HepG2 (cell line): ENCODE measurements around the gene SUV39H2. TPM values are rescaled to one million over a fixed set of nuclear protein-coding genes. Genes with fewer than 3 reads are reported as not detected.

Experiments used
- ATAC-seq: fragments of 200-7000 bp; cut with Tn5 transposase; 3 replicates; pipeline ENCODE4 v1.9.1; 2020; ENCODE audit warnings: mild to moderate bottlenecking, moderate library complexity
- BruUV-seq: library from RNA; stranded (reverse); fragments of 400-500 nt; replicated peaks from 2 replicates; lab custom pipeline; 2021; lab: Mats Ljungman, UMichigan
- CTCF ChIA-PET: fragments of 300-600 bp; formaldehyde crosslinking; extraction: SDS; loops from one replicate; lab custom pipeline; 2021; ENCODE audit warnings: low total read pairs, inconsistent platforms, low intra/inter-chr PET ratio; lab: Yijun Ruan, JAX
- POLR2A ChIA-PET: fragments of 350-600 bp; sonication (Branson Sonifier 250); formaldehyde crosslinking; loops from one replicate; lab custom pipeline; 2020; ENCODE audit warnings: antibody characterized with exemption, inconsistent platforms; lab: Yijun Ruan, JAX
- DNase-seq: peaks from one replicate; pipeline ENCODE4 v3.0.0-alpha.2; 2015; ENCODE audit warnings: low spot score
- FAIRE-seq: peaks from 3 replicates; lab custom pipeline; 2011; peaks lifted over from hg19 to GRCh38; lab: Jason Lieb, UNC
- H2AFZ ChIP-seq: one replicate; pipeline ENCODE4 v1.6.1; 2011; ENCODE audit warnings: low read length, inconsistent platforms
- H3K27ac ChIP-seq: fragments of 300-600 bp; 3 replicates; pipeline ENCODE4 v1.8.0; 2011; ENCODE audit warnings: mixed run types, mild to moderate bottlenecking, mixed read lengths, low read length, inconsistent platforms; ENCODE audit not compliant: insufficient read depth; ENCODE audit errors: extremely low read length
- H3K27me3 ChIP-seq, 2 experiments: fragments of 200-600 bp in 1 of 2; 2 replicates in 1 of 2; 3 replicates in 1 of 2; pipeline versions ENCODE4 v1.6.0 to v1.8.0; 2011; ENCODE audit warnings: low read length in 2 of 2, mild to moderate bottlenecking in 2 of 2, moderate library complexity in 2 of 2, inconsistent platforms in 1 of 2; ENCODE audit not compliant: insufficient read depth in 2 of 2, control insufficient read depth in 1 of 2
- H3K36me3 ChIP-seq, 2 experiments: fragments of 200-600 bp in 1 of 2; replicated peaks in 1 of 2; 2 replicates in 1 of 2; 3 replicates in 1 of 2; pipeline versions ENCODE4 v1.5.1 to v1.8.0; 2011; ENCODE audit warnings: low read length in 2 of 2, inconsistent platforms in 1 of 2; ENCODE audit not compliant: insufficient read depth in 2 of 2, control insufficient read depth in 1 of 2
- H3K4me1 ChIP-seq: 2 replicates; pipeline ENCODE4 v1.5.1; 2012; ENCODE audit warnings: low read length, inconsistent platforms; ENCODE audit not compliant: insufficient read depth
- H3K4me2 ChIP-seq: 2 replicates; pipeline ENCODE4 v1.6.0; 2011; ENCODE audit warnings: low read depth, low read length, inconsistent platforms
- H3K4me3 ChIP-seq, 3 experiments: fragments of 200-600 bp in 1 of 3; sonication (generic), shearing (Covaris generic) in 1 of 3; replicated peaks in 1 of 3; 2 replicates each; pipeline ENCODE4 v1.5.1; 2011 to 2016; ENCODE audit warnings: low read length in 3 of 3, inconsistent platforms in 2 of 3, low read depth in 2 of 3, mild to moderate bottlenecking in 2 of 3, control low read depth in 1 of 3, mixed read lengths in 1 of 3; ENCODE audit not compliant: insufficient read depth in 1 of 3
- H3K79me2 ChIP-seq: one replicate; pipeline ENCODE4 v1.6.1; 2011; ENCODE audit warnings: low read length, inconsistent platforms; ENCODE audit not compliant: insufficient read depth
- H3K9ac ChIP-seq: 2 replicates; pipeline ENCODE4 v1.6.0; 2011; ENCODE audit warnings: mild to moderate bottlenecking, low read depth, low read length, inconsistent platforms; ENCODE audit not compliant: insufficient read depth
- H3K9me3 ChIP-seq: 2 replicates; pipeline ENCODE4 v1.5.1; 2012; ENCODE audit warnings: mild to moderate bottlenecking, low read length
- H4K20me1 ChIP-seq: 2 replicates; pipeline ENCODE4 v1.6.0; 2011; ENCODE audit warnings: inconsistent platforms, mild to moderate bottlenecking, low read length, moderate library complexity; ENCODE audit not compliant: insufficient read depth
- ATF7 ChIP-seq, 2 experiments: fragments of 450-650 bp in 1 of 2; sonication (generic) in 1 of 2; formaldehyde crosslinking in 1 of 2; IDR thresholded peaks; 2 replicates each; pipeline versions ENCODE4 v1.4.0 to v1.6.1; 2016 to 2020; ENCODE audit warnings: antibody characterized with exemption in 1 of 2, mild to moderate bottlenecking in 1 of 2, missing genetic modification reagents in 1 of 2
- CEBPB ChIP-seq: IDR thresholded peaks from 2 replicates; pipeline ENCODE4 v1.6.1; 2011; ENCODE audit warnings: low read depth, low read length, improper control_type of control experiment, borderline replicate concordance
- EEA1 ChIP-seq: sonication (generic); formaldehyde crosslinking; IDR thresholded peaks from 2 replicates; pipeline ENCODE4 v1.5.1; 2020; ENCODE audit warnings: mild to moderate bottlenecking, missing genetic modification reagents, borderline replicate concordance
- PHF8 ChIP-seq: sonication (generic); formaldehyde crosslinking; IDR thresholded peaks from 2 replicates; pipeline ENCODE4 v1.5.0; 2020; ENCODE audit warnings: missing genetic modification reagents
- SOX6 ChIP-seq, 2 experiments: fragments of 450-650 bp in 1 of 2; sonication (generic) in 1 of 2; formaldehyde crosslinking in 1 of 2; IDR thresholded peaks; 2 replicates each; pipeline versions ENCODE4 v1.4.0 to v1.6.1; 2017 to 2020; ENCODE audit warnings: antibody characterized with exemption in 1 of 2, mild to moderate bottlenecking in 1 of 2, missing genetic modification reagents in 1 of 2
- ZC3H13 ChIP-seq: sonication (generic); formaldehyde crosslinking; IDR thresholded peaks from 2 replicates; pipeline ENCODE4 v1.8.1; 2023; ENCODE audit warnings: mild to moderate bottlenecking, missing genetic modification reagents, moderate library complexity
- ZFYVE20 ChIP-seq: sonication (generic); formaldehyde crosslinking; IDR thresholded peaks from 2 replicates; pipeline ENCODE4 v1.8.0; 2023; ENCODE audit warnings: low read depth, mild to moderate bottlenecking, moderate library complexity, missing genetic modification reagents, borderline replicate concordance
- ZNF12 ChIP-seq: sonication (generic); formaldehyde crosslinking; IDR thresholded peaks from 2 replicates; pipeline ENCODE4 v1.5.0; 2020; ENCODE audit warnings: missing genetic modification reagents
- ZNF567 ChIP-seq: sonication (generic); formaldehyde crosslinking; IDR thresholded peaks from 2 replicates; pipeline ENCODE4 v1.8.1; 2023; ENCODE audit warnings: mild to moderate bottlenecking, missing genetic modification reagents, borderline replicate concordance
- WGBS: methylation state at CpG from one replicate; pipeline ENCODE4 v1.1.6; 2017; ENCODE audit warnings: low lambda C conversion rate; 5-methylcytosine and 5-hydroxymethylcytosine counted together
- in situ Hi-C: cut with HindIII; loops from 2 replicates; pipeline ENCODE4 v1.10.0; 2017; ENCODE audit warnings: low pct_unique_long_range_greater_than_20kb; ENCODE audit not compliant: extremely low pct_ligation_motif_present
- intact Hi-C: fragments of 100-400 bp; cut with micrococcal nuclease; formaldehyde crosslinking; loops from one replicate; pipeline ENCODE4 v1.10.0; 2022; ENCODE audit not compliant: unreplicated experiment
- polyA plus RNA-seq, 8 experiments: library from polyadenylated mRNA; depleted of rRNA in 3 of 8; stranded (reverse) in 7 of 8; unstranded in 1 of 8; fragments of >200 nt; fragmentation: Illumina TruSeq in 4 of 8; extraction: Trizol in 4 of 8; gene quantifications; 2 replicates each; pipeline versions ENCODE4 v1.2.1 to v1.2.3, GENCODE V29; 2011 to 2016; ENCODE audit warnings: low read depth in 4 of 8, missing spikeins in 1 of 8, mixed read lengths in 1 of 8; ENCODE audit not compliant: insufficient read depth in 1 of 8
- total RNA-seq, 5 experiments: library from RNA; depleted of rRNA; stranded (reverse); fragments of >200 nt; fragmentation: Illumina TruSeq; extraction: Trizol; gene quantifications; 2 replicates each; pipeline ENCODE4 v1.2.3, GENCODE V29; 2016; ENCODE audit warnings: low read depth in 1 of 5
- TF ChIP-seq, protein P1 (sequence below): sonication (generic); formaldehyde crosslinking; IDR thresholded peaks from 2 replicates; pipeline ENCODE4 v1.5.1; 2020; ENCODE audit warnings: mild to moderate bottlenecking, missing genetic modification reagents, borderline replicate concordance

The SUV39H2 gene
- total and polyA plus RNA-seq, 2 of the 13 experiments (the other 11 are each of a cell fraction or from before 2014, with no cell fraction given): 9.0 to 44.3 TPM

DNA sequence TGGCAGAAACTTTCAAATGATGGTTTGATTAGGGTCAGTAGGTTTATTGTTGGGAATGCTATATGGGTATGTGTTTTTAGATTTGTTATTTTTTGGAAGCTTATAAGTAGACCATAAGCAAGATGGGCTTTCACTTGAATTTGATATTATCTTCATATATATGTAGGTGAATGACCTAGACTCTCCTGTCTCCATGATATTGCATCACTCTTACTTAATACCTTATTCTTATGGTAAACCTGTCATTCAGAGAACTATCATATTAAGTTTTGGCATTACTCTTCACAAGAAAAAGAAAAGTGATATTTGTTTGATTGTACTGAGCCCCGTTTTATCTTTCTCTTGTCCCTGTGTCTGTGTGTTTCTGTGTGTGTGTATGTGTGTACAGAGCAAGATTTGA lies 23.2 kb upstream of the SUV39H2 start:
- ChIA-PET POLR2A (no interaction called here), CTCF (no interaction called here)
- Histone ChIP-seq H3K9ac (no peak overlapping the region), H3K4me2 (no peak overlapping the region), H3K4me3 (no peak overlapping the region), H3K36me3 (peaks cover 0 to 15% of the 10 kb centered on the region in 2 experiments; a peak in 2 of 5 replicates), H4K20me1 (no peaks in the 10 kb centered on the region), H3K79me2 (no peaks in the 10 kb centered on the region), H3K27me3 (no peaks in the 10 kb centered on the region), H3K9me3 (no peaks in the 10 kb centered on the region), H3K4me1 (peaks cover 10% of the 10 kb centered on the region; the same call in 1 of the 2 replicates), H2AFZ (no peak overlapping the region), H3K27ac (no peak overlapping the region)
- intact Hi-C loops (no loop called here), in situ Hi-C loops (no loop called here)
- BruUV-seq: no TSS peak
- TF ChIP-seq CEBPB: peak; percentile 33; the same call in 1 of the 2 replicates
- TF ChIP-seq ATF7 (IDR thresholded peaks at IDR 0.05): 0 out of 2 replicates have a peak, but pooled peaks have one; percentile 36
- no peak for TF ChIP-seq ATF7 (CRISPR knock-in tag; IDR thresholded peaks at IDR 0.05)
- no peak for TF ChIP-seq EEA1 (CRISPR knock-in tag)
- TF ChIP-seq ZC3H13: no peak
- DNase-seq (no peak), FAIRE-seq (no peak), ATAC-seq (no peak)
- 100% methylated on average over 1 of the region's 1 CpG for WGBS

DNA sequence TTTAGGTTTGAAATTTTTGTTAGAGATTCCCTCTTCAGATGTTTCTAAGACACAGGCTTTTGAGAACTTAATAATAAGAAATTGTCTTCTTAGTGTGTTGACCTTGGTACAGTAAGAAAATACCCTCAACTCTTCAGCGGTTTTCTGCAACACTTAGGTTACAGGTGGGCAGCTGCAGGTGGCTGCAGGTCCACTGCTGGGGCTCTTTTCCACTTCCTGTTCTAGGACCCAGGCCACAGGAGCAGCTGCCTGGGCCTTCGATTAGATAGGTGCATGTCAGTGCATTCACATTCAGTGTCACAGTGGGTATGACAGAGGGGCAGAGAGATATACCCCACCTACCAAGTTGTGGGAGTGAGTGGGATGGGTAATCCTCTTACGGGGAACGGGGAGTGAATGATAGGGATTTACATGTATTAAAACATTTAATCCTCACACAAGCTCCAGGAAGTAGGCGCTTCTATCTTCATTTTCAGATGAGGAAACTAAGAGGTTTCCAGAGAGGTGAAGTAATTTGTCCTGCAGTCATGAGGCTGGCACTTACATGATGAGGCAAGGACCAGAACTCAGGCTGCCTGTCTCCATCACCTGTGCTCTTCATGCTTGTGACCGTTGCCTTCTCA lies 20.2 kb upstream of the SUV39H2 start:
- 93% methylated on average over 6 of the region's 6 CpGs for WGBS
- Histone ChIP-seq H3K4me3 (no peak overlapping the region), H3K36me3 (peaks cover 0 to 9% of the 10 kb centered on the region in 2 experiments; a peak in 2 of 5 replicates), H3K9ac (no peak overlapping the region), H3K27me3 (no peaks in the 10 kb centered on the region), H3K27ac (no peak overlapping the region), H3K4me1 (peaks cover 10% of the 10 kb centered on the region; the same call in 1 of the 2 replicates), H3K4me2 (no peak overlapping the region), H3K9me3 (no peaks in the 10 kb centered on the region), H3K79me2 (no peaks in the 10 kb centered on the region)
- BruUV-seq: no TSS peak
- intact Hi-C loops: no loop called here
- FAIRE-seq: no peak
- POLR2A ChIA-PET: no interaction called here
- in situ Hi-C loops: no loop called here
- TF ChIP-seq ZFYVE20 (CRISPR knock-in tag) (no peak), ZNF12 (CRISPR knock-in tag) (no peak), SOX6 (IDR thresholded peaks at IDR 0.05) (no peak), SOX6 (CRISPR knock-in tag; IDR thresholded peaks at IDR 0.05) (no peak), PHF8 (CRISPR knock-in tag) (no peak), ZNF567 (CRISPR knock-in tag) (no peak)
- TF ChIP-seq, protein P1, sequence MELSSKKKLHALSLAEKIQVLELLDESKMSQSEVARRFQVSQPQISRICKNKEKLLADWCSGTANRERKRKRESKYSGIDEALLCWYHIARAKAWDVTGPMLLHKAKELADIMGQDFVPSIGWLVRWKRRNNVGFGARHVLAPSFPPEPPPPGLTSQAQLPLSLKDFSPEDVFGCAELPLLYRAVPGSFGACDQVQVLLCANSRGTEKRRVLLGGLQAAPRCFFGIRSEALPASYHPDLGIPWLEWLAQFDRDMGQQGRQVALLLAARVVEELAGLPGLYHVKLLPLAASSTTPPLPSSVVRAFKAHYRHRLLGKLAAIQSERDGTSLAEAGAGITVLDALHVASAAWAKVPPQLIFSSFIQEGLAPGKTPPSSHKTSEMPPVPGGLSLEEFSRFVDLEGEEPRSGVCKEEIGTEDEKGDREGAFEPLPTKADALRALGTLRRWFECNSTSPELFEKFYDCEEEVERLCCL (CRISPR knock-in tag): no peak
- TF ChIP-seq, all 625 proteins: peak for 0
- DNase-seq: no peak
- Histone ChIP-seq H4K20me1 (no peaks in the 10 kb centered on the region), H2AFZ (no peak overlapping the region)
- CTCF ChIA-PET: no interaction called here
- no peak for ATAC-seq
